C4-2B (cell line): ENCODE measurements around the gene GPR37L1.

ENCODE experiments used
- CTCF ChIP-seq: fragments of 450-650 bp; conservative IDR thresholded peaks from 2 replicates; pipeline ENCODE4 v1.5.1; 2017; ENCODE audit warnings: mild to moderate bottlenecking
- ZFX ChIP-seq: fragments of 450-650 bp; IDR thresholded peaks from 2 replicates; pipeline ENCODE4 v1.6.1; 2017

DNA sequence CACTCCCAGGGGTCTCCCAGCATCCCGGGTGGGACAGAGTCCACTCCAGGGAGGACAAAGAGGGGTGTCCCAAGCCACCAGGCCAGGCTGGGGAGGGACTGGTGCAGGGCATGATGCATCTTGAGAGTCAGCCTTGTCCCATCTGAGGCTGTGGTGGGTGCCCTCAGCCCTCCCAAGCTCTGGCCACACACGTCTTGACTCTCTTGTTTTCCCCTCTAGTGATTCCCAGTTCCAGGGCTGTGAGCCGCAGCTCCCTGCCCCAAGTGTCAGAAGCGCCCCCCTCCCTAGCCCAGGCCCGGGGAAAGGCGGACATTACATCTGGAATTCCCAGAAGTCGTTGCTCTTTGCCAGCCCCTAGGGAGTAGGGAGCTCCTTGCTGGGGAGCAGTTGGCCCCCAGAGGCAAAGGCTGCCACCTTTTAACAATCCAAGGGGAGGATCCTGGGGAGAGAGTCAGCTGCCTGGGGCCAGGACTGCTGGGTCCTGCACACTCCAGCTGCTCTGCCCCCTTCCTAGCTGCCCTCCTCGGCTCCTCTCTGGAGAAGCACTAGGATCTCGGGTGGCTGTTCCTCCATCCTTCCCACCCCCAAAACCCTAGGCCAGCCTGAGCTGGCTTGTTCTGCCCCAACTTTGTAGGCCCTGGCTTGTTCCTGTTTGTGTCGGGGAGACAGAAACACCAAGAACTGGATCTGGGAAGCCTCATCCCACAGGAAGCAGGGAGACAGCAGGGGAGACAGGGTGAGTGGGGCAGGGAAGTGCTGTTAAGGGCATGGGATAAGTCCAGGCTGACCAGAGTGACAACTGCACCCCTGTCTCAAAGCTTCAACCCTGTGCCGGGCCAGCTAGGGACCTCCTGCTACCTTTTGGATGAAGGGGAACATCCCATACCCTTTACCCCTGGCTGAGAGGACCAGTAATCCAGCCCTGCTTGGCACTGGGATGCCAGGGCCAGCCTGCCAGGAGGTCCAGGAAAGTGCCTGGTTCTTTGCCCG, 40.9 kb downstream of the GPR37L1 start:
- no peak for TF ChIP-seq CTCF
- TF ChIP-seq ZFX: no peak
